ENCODE data around the gene ZC3H18.
"Not testable (repeated sequence)": the region's sequence is repeated elsewhere in the genome, so short reads cannot be mapped to it uniquely, and the experiment has no call there.

Gene ZC3H18

GRCh38 chr16:88609426-88609825 lies 39.2 kb downstream of the ZC3H18 start:
- not testable (repeated sequence) for DNase-seq

GRCh38 chr16:88610080-88610479 lies 39.9 kb downstream of the ZC3H18 start:
- DNase-seq = no peak

DNA sequence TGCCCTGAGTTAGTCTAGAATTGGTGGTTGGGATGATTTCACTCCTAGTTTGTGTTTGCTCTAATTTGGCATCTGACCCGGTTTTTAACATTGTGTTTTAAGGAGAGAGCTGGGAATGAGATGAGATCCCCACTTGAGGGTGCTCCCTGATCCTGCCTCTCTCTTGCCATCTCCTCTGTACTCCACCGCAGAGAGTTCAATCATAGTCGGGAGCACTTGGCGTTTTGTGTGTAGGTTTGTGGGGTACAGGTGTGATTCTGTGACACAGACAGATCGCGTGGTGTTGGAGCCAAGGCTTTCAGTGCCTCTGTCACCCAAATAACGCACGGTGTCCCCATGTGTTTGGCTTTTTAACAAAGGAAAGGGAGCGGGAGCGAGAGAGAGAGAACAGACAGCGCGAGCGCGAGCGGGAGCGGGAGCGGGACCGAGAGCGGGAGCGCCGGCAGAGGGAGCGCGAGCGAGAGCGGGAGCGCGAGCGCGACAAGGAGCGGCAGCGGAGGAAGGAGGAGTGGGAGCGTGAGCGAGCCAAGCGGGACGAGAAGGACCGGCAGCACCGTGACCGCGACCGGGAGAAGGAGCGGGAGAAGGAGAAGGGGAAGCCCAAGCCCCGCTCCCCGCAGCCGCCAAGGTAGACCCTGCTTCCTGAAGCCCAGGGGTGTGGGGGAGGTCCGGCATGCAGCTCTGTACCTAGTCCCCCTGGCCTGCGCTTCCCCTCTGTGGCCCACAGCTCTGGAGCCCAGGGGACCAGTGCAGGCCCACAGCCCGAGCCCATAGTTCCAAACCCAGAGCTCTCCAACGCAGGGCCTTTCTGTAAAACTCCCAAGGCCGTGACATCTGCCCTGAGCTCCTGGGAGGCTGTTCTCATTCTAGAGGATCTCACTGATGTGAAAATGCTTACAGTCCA lies 41.0 kb downstream of the ZC3H18 start:
- DNase-seq = no peak

- no peak for DNase-seq
Observed at GRCh38 chr16:88613293-88613692, 43.1 kb downstream of the ZC3H18 start.

DNA sequence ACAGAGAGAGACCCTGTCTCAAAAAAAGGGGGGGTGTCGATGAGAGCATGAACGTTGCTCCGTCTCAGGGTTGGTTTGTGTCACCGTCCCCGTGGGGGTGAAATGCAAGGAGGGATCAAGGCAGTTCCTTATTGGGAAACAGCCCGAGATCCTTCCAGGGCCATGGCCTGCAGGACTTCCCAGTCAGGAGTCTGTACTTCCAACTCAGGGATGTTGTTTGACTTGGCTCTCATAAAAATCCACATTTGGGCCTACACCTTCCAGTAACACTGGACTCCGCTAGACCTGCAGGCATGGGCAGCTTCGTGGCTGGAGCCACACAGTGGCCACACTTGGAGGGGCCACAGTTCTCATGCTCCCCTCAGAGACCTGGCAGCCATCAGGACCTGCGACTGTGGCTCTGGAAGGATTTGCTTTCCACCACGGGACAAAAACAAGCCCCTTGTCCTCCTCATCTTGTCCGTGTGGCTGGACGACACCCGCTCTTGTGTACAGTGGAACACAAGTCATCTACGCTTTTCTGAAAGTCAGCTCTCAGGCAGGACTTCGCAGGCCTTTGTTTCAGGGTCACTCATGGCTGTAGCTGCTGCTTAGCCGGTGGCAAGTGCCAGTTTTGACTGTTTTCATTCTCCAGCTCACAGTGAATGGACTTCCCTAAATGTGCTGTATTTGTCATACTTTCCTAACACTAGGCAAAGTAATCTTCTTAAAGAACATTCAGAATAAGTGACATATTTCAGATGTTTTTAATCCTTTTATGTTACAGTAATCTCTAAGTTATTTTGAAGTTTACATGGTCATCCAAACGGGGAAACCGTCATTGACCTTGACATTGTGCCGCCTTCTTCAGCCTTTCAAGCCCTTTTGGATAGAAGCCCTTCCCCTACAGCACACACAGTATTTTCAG lies 44.0 kb downstream of the ZC3H18 start:
- DNase-seq = no peak

GRCh38 chr16:88614818-88615580 lies 44.8 kb downstream of the ZC3H18 start:
- DNase-seq = no peak

DNA sequence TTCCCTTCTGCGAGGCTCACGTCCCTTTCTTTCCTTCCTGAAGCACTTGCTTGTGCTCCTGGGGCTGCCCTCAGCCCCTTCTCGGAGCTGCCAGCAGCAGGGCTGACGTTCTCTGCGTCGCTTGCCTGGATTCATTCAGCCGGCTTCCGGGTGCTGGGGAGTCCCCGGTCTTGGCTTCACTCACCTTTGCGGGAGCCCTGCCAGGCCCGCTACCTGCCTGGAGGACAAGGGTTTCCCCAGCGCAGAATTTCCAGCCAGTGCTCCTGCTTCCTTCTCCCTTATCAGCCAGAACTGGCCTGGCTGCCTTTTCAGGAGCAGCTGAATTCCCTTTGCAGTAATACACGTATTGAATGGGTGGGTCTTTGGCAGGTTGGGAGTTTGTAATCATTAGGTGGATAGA lies 46.1 kb downstream of the ZC3H18 start:
- no peak for DNase-seq

GRCh38 chr16:88616736-88617135 lies 46.5 kb downstream of the ZC3H18 start:
- no peak for DNase-seq

DNA sequence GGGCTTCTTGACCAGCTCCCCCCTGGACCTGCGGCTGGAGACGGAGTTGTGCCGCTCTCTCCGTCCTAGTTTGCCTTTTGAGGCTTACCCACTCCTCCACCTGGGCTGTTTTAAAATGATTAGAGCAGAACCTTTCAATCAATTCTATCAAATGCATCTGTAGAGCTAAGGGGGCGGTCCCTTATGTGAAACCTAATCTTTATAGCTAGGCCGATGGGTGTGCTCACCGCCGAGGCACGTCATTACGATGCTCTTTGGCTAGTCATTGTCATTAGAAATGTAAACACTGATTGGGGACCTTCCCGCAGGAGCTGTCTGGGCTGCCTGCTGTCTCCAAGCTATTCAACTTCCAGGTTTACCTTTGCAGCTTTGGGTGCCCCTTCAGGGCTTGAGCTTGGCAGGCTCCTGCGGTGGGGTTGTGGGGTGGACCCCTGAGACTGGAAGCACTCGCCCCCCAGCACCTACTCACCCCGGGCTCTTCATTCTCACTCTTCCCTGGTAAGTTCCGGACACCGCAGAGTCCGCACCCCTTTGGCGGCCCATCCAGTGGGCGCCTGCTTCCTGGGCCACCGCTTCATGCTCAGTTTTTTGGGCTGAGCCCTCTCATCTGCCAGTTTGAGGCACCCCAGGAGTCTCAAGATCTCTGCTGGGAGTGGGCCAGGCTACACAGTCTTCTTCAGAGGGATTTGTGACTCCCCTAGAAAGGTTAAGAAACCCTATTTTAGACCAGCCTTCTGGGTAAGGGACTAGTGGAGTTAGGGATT lies 47.2 kb downstream of the ZC3H18 start:
- DNase-seq = no peak

DNA sequence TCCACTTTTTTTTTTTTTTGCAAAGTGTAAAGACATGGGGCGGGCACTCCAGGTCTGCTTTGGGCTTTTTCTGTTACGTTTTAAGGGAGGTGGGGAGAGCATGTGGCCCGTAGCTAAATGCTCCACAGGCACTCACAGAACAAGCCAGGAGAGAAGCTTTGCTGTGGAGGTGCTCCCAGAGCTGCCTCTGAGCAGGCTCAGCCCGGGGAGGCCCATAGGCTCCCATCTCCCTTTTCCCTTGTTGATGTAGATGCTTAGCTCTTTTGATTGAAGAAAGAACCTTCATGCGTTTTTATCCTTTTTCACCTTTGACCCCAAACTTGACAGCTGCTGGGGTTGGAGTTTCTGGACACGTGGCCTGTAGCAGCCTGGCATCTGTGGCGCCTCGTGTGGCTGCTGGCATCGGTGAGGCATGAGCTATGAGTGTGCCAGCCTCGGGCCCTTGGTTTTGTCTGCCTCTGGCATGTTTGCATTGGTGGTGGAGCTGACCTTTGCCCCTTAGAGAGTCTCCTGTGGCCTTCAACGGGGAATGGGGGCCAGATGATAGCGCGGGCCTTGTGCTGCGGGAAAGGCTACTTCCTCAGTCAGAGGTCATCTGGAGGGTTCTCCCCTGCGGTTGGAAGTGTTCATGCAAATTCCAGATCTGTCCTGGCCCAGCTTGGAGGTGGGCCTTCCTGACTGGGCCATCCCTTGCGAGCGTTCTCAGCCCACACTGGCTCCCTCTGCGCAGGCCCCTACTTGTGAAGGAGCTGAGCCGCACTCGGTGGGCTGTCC lies 48.2 kb downstream of the ZC3H18 start:
- no peak for DNase-seq

GRCh38 chr16:88618956-88619667 lies 48.9 kb downstream of the ZC3H18 start:
- DNase-seq = no peak

- DNase-seq = no peak
Observed at GRCh38 chr16:88619859-88620815, 49.9 kb downstream of the ZC3H18 start.

DNA sequence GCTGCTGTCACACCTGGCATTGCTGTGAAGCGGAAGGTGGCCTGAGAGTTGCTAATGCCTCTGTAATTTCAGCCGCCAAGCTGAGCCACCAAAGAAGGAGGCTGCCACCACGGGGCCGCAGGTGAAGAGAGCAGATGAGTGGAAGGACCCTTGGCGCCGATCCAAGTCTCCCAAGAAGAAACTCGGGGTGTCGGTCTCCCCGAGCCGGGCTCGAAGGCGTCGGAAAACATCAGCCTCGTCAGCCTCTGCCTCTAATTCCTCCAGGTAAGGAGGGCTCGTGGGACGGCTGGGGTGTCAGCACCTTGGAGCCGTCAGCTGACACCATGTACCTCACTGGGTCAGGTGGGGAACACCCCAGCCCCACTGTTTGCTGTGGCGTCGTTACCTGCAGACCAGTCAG lies 51.9 kb downstream of the ZC3H18 start:
- DNase-seq = no peak

DNA sequence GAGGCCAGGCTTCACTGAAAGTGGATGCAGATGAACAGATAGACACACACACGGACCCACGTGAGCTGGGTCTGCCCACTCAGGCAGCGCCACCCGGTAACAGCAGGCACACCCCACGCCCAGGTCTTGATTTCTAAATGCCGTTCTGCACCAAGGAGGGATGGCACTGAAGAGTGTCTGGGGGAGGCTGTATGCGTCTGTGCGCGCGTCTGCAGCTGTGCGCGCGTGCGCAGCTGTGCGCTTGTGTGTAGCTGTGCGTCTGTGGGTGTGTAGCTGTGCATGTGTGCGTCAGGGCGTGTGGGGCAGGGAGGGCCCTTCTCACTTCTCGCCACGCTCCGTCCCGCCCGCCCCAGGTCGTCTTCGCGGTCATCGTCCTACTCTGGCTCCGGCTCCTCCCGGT lies 52.7 kb downstream of the ZC3H18 start:
- no peak for DNase-seq

DNA sequence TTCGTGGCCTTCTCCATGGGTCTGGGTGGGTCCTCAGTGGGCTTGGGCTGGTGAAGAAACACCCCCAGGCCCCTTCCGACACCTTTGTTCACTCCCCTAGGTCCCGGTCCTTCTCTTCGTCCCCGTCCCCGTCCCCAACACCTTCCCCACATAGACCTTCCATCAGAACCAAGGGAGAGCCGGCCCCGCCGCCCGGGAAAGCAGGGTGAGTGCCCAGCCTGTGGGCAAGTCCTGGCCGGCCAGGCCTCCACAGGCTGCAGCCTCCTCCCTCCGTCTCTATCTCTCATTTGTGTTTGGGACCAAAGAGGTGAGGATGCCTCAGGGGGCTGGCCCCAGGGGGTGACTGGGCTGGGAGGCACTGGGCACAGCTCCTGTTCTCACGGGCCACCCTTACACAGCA lies 53.7 kb downstream of the ZC3H18 start:
- no peak for DNase-seq

DNA sequence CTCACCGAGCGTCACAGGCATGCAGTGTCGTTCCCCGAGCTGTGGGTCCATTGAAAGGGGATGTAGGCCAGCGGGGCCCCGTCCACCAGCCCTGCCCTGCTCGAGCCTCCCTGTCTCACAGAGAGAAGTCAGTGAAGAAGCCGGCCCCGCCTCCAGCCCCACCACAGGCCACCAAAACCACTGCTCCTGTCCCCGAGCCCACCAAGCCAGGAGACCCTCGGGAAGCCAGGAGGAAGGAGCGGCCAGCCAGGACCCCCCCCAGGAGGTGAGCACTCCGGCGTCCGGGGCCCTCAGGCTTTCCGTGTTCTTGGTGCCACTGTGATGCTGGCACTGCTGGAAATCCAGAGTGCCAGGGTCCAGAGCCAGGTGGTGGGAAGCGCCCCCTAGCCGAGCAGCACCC lies 54.3 kb downstream of the ZC3H18 start:
- DNase-seq = no peak

- DNase-seq = no peak
Observed at GRCh38 chr16:88624977-88625576, 54.9 kb downstream of the ZC3H18 start.

- DNase-seq = no peak
Observed at GRCh38 chr16:88626646-88627045, 56.4 kb downstream of the ZC3H18 start.
